Testis (tissue), 3 donors: ENCODE data around the gene PTPN12. TPM values are rescaled to one million over a fixed set of nuclear protein-coding genes. Genes with fewer than 3 reads are reported as not detected.

Source experiments
- DNase-seq: peaks from one replicate; pipeline ENCODE4 v3.0.0-alpha.2; 2019
- H3K27ac ChIP-seq, 2 donors: fragments of 200-600 bp; sonication (generic); one replicate each; pipeline ENCODE4 v1.5.1; 2019
- H3K27me3 ChIP-seq: fragments of 200-600 bp; sonication (generic); one replicate; pipeline ENCODE4 v1.5.1; 2019
- H3K36me3 ChIP-seq: fragments of 200-600 bp; sonication (generic); one replicate; pipeline ENCODE4 v1.5.1; 2017; ENCODE audit warnings: low read depth; ENCODE audit errors: missing control alignments
- H3K4me1 ChIP-seq: fragments of 200-600 bp; sonication (generic); one replicate; pipeline ENCODE4 v1.5.1; 2019
- H3K4me3 ChIP-seq, 2 donors: fragments of 200-600 bp; sonication (generic); one replicate each; pipeline ENCODE4 v1.5.1; 2017 to 2019
- H3K9me3 ChIP-seq: fragments of 200-600 bp; sonication (generic); one replicate; pipeline ENCODE4 v1.5.1; 2017
- CTCF ChIP-seq, 3 experiments: fragments of 450-650 bp in 2 of 3; fragments of 200-600 bp in 1 of 3; sonication (generic) in 1 of 3; IDR thresholded peaks; one replicate each; pipeline ENCODE4 v1.5.1; 2016 to 2019; ENCODE audit warnings: antibody characterized with exemption in 3 of 3, mild to moderate bottlenecking in 2 of 3, moderate library complexity in 1 of 3
- POLR2A ChIP-seq: fragments of 450-650 bp; IDR thresholded peaks from one replicate; pipeline ENCODE4 v1.6.1; 2017; ENCODE audit warnings: antibody characterized with exemption, mild to moderate bottlenecking, moderate library complexity
- WGBS, 2 donors: methylation state at CpG; one replicate each; pipeline ENCODE4 v1.1.5; 2018; 5-methylcytosine and 5-hydroxymethylcytosine counted together
- intact Hi-C: fragments of 100-400 bp; cut with DNase I; formaldehyde crosslinking; loops from one replicate; pipeline ENCODE4 v1.15.1; 2023; ENCODE audit warnings: low total_unique reads
- polyA plus RNA-seq: library from polyadenylated mRNA; stranded (reverse); fragments of 350-450 nt; fragmentation: Illumina TruSeq; extraction: RNeasy Lipid Tissue Mini Kit (QIAGEN cat#74804); gene quantifications from one replicate; pipeline ENCODE4 v1.2.3, GENCODE V29; 2014; ENCODE audit warnings: low read depth, low replicate concordance; ENCODE audit not compliant: insufficient read depth
- total RNA-seq, 2 donors: library from RNA; depleted of rRNA; stranded (reverse); fragments of >200 nt; gene quantifications; one replicate each; pipeline ENCODE4 v1.2.3, GENCODE V29; 2016

The PTPN12 gene
- total and polyA plus RNA-seq, 3 donors from 2014 or later: 36.7 to 86.5 (median 82.5) TPM

DNA sequence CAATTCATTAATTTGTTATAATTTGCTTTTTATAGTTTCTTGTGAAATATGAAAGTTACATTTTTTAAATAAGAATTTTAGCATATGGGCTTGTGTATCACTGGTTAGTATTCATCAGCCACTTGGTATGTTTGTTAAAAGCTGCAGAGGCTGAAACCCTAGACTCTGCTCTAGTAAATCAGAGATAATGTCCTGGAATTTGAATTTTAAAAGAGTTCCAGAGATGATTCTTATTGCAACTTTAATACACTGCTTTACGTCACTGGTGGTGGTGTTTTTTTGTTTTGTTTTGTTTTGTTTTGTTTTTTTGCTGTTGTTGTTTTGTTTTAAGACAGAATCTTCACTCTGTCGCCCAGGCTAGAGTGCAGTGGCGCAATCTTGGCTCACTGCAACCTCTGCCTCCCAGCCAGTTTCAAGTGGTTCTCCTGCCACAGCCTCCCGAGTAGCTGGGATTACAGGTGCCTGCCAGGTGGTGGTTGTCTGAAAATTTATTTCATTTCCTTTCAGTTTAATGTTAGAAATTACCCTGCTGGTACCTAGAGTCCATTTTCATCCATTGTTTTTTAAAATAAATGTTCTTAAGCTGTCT, 43.8 kb downstream of the PTPN12 start:
- intact Hi-C loops: no loop called here
- DNase-seq: no peak
- WGBS, 2 donors: 89 to 93% methylated on average over 4 of the region's 4 CpGs
- Histone ChIP-seq H3K27ac (no peak overlapping the region), H3K4me1 (no peaks in the 10 kb centered on the region), H3K9me3 (no peaks in the 10 kb centered on the region), H3K36me3 (no peaks in the 10 kb centered on the region), H3K4me3 (no peak overlapping the region), H3K27me3 (no peaks in the 10 kb centered on the region)
- TF ChIP-seq CTCF (IDR thresholded peaks at IDR 0.05) (no peak), POLR2A (no peak)

- Histone ChIP-seq H3K27ac (peak overlapping the region in 1 of 2 donors; percentile 5), H3K4me3 (no peak overlapping the region), H3K4me1 (no peaks in the 10 kb centered on the region), H3K27me3 (no peaks in the 10 kb centered on the region), H3K9me3 (no peaks in the 10 kb centered on the region), H3K36me3 (no peaks in the 10 kb centered on the region)
- no peak for DNase-seq
- TF ChIP-seq CTCF (IDR thresholded peaks at IDR 0.05) (no peak), POLR2A (no peak)
- 54 to 68% methylated on average over 2 of the region's 2 CpGs for WGBS, 2 donors
- intact Hi-C loops: no loop called here
These were observed 50.2 kb downstream of the PTPN12 start for GRCh38 chr7:77587272-77587671.

GRCh38 chr7:77600952-77601351, 63.9 kb downstream of the PTPN12 start:
- peak overlapping the region in 1 of 2 donors; percentile 18 for H3K27ac ChIP-seq
- no peaks in the 10 kb centered on the region for H3K36me3 ChIP-seq
- 56 to 72% methylated on average over 2 of the region's 2 CpGs for WGBS, 2 donors
- intact Hi-C loops: no loop called here
- no peaks in the 10 kb centered on the region for H3K9me3 ChIP-seq
- TF ChIP-seq POLR2A (no peak), CTCF (IDR thresholded peaks at IDR 0.05) (no peak)
- H3K27me3 ChIP-seq: no peaks in the 10 kb centered on the region
- DNase-seq: no peak
- peaks cover 5% of the 10 kb centered on the region for H3K4me1 ChIP-seq
- H3K4me3 ChIP-seq: no peak overlapping the region

- no peaks in the 10 kb centered on the region for H3K36me3 ChIP-seq
- no peaks in the 10 kb centered on the region for H3K27me3 ChIP-seq
- H3K4me1 ChIP-seq: no peaks in the 10 kb centered on the region
- H3K4me3 ChIP-seq: no peak overlapping the region
- DNase-seq: no peak
- no peak overlapping the region for H3K27ac ChIP-seq
- no peaks in the 10 kb centered on the region for H3K9me3 ChIP-seq
- intact Hi-C loops: no loop called here
- TF ChIP-seq POLR2A: no peak
- no peak for TF ChIP-seq CTCF (IDR thresholded peaks at IDR 0.05)
These were observed 69.5 kb downstream of the PTPN12 start for GRCh38 chr7:77606562-77606961.

- Histone ChIP-seq H3K4me3 (no peak overlapping the region), H3K36me3 (no peaks in the 10 kb centered on the region), H3K27me3 (no peaks in the 10 kb centered on the region), H3K27ac (no peak overlapping the region), H3K9me3 (no peaks in the 10 kb centered on the region), H3K4me1 (no peaks in the 10 kb centered on the region)
- DNase-seq: no peak
- intact Hi-C loops: no loop called here
- 91 to 98% methylated on average over 4 of the region's 4 CpGs for WGBS, 2 donors
- TF ChIP-seq CTCF (IDR thresholded peaks at IDR 0.05) (no peak), POLR2A (no peak)
These were observed 82.2 kb downstream of the PTPN12 start for GRCh38 chr7:77619314-77619713.
